ENCODE results near the gene AKR7A2.

DNA sequence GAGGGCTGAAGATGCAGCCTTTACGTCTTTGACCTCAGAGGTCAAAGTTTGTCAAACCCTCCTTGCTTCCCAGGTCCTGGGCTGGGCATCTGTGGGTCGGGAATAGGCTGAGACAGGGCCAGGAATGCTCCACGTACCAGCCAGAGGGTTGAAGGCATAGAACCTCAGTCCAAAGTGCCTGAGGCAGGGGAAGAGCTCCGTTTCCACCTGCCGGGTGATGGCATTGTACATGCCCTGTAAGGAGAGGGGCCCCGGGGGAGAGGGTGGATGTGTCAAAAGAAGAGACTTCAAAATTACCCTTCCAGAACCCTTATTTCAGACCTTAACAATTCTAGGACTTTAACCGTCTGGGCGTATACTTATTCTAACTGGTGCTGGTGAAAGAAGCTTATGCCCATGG is 27.1 kb downstream of the AKR7A2 start:
- TF ChIP-seq, protein P1, sequence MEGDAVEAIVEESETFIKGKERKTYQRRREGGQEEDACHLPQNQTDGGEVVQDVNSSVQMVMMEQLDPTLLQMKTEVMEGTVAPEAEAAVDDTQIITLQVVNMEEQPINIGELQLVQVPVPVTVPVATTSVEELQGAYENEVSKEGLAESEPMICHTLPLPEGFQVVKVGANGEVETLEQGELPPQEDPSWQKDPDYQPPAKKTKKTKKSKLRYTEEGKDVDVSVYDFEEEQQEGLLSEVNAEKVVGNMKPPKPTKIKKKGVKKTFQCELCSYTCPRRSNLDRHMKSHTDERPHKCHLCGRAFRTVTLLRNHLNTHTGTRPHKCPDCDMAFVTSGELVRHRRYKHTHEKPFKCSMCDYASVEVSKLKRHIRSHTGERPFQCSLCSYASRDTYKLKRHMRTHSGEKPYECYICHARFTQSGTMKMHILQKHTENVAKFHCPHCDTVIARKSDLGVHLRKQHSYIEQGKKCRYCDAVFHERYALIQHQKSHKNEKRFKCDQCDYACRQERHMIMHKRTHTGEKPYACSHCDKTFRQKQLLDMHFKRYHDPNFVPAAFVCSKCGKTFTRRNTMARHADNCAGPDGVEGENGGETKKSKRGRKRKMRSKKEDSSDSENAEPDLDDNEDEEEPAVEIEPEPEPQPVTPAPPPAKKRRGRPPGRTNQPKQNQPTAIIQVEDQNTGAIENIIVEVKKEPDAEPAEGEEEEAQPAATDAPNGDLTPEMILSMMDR (IDR thresholded peaks at IDR 0.05): no peak
- TF ChIP-seq POLR2A (IDR thresholded peaks at IDR 0.05): no peak
